Osteoblast (primary cell): ENCODE measurements around the gene ATXN7L1. TPM values are rescaled to one million over a fixed set of nuclear protein-coding genes. Genes with fewer than 3 reads are reported as not detected.

ENCODE experiments used
- DNase-seq: peaks from one replicate; pipeline ENCODE4 v3.0.0; 2011; ENCODE audit warnings: low spot score, mixed read lengths; ENCODE audit not compliant: insufficient read length; ENCODE audit errors: missing footprints
- H2AFZ ChIP-seq: 2 replicates; pipeline ENCODE4 v1.6.0; 2011; ENCODE audit warnings: mild to moderate bottlenecking, low read length
- H3K27ac ChIP-seq: 2 replicates; pipeline ENCODE4 v1.5.1; 2011; ENCODE audit warnings: mild to moderate bottlenecking, low read depth, low read length, moderate library complexity
- H3K27me3 ChIP-seq: 2 replicates; pipeline ENCODE4 v1.6.0; 2012; ENCODE audit warnings: mild to moderate bottlenecking, control low read depth, inconsistent platforms, low read length, moderate library complexity; ENCODE audit not compliant: insufficient read depth
- H3K36me3 ChIP-seq: 2 replicates; pipeline ENCODE4 v1.5.1; 2011; ENCODE audit warnings: mild to moderate bottlenecking, low read length, control low read depth, moderate library complexity; ENCODE audit not compliant: insufficient read depth
- H3K4me1 ChIP-seq: 2 replicates; pipeline ENCODE4 v1.5.1; 2011; ENCODE audit warnings: mild to moderate bottlenecking, low read length, control low read depth, moderate library complexity; ENCODE audit not compliant: insufficient read depth
- H3K4me2 ChIP-seq: 2 replicates; pipeline ENCODE4 v1.6.0; 2011; ENCODE audit warnings: mild to moderate bottlenecking, low read length; ENCODE audit not compliant: insufficient read depth
- H3K4me3 ChIP-seq: fragments of 200-600 bp; sonication (generic); 3 replicates; pipeline ENCODE4 v1.5.1; 2012; ENCODE audit warnings: mild to moderate bottlenecking, low read length, inconsistent platforms; ENCODE audit not compliant: insufficient read depth
- H3K79me2 ChIP-seq: 2 replicates; pipeline ENCODE4 v1.6.0; 2012; ENCODE audit warnings: mild to moderate bottlenecking, low read length, control low read depth, inconsistent platforms; ENCODE audit not compliant: insufficient read depth
- H3K9me3 ChIP-seq: 2 replicates; pipeline ENCODE4 v1.5.1; 2011; ENCODE audit warnings: low read depth, low read length, control low read depth
- H4K20me1 ChIP-seq: 2 replicates; pipeline ENCODE4 v1.6.0; 2012; ENCODE audit warnings: mild to moderate bottlenecking, low read length, control low read depth; ENCODE audit not compliant: insufficient read depth
- total RNA-seq: library from RNA; depleted of rRNA; stranded (reverse); fragments of >200 nt; gene quantifications from 2 replicates; pipeline ENCODE4 v1.2.3, GENCODE V29; 2012
- TF ChIP-seq, protein P1 (sequence below): IDR thresholded peaks from 2 replicates; pipeline ENCODE4 v1.5.1; 2011; ENCODE audit warnings: mild to moderate bottlenecking, low read depth, low read length, moderate library complexity; ENCODE audit errors: extremely low read depth

The ATXN7L1 gene
- total RNA-seq, 1 donor = 9.0 TPM

DNA sequence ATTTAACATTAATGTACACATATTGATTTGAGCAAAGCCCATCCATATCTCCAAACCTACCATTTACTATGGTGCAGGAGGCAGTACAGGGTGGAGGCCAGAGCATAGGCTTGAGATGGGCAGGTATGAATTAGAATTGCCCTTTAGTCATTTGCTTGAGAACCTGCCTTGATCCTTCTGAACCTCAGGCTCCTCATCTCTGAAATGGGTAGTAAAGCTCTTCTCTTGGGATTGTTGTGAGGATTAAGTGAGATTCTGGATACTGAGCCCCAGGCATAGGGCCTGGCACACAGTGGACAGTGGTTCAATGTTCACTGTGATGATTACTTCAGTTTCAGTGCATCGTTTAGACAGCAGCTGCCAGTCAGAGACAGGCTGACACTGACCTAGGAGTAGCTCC, 5.0 kb upstream of the ATXN7L1 start:
- no peaks in the 10 kb centered on the region for H3K27me3 ChIP-seq
- H3K4me1 ChIP-seq = no peaks in the 10 kb centered on the region
- no peaks in the 10 kb centered on the region for H4K20me1 ChIP-seq
- no peaks in the 10 kb centered on the region for H3K36me3 ChIP-seq
- no peak for DNase-seq
- H3K4me2 ChIP-seq = no peak overlapping the region
- no peaks in the 10 kb centered on the region for H3K9me3 ChIP-seq
- TF ChIP-seq, protein P1, sequence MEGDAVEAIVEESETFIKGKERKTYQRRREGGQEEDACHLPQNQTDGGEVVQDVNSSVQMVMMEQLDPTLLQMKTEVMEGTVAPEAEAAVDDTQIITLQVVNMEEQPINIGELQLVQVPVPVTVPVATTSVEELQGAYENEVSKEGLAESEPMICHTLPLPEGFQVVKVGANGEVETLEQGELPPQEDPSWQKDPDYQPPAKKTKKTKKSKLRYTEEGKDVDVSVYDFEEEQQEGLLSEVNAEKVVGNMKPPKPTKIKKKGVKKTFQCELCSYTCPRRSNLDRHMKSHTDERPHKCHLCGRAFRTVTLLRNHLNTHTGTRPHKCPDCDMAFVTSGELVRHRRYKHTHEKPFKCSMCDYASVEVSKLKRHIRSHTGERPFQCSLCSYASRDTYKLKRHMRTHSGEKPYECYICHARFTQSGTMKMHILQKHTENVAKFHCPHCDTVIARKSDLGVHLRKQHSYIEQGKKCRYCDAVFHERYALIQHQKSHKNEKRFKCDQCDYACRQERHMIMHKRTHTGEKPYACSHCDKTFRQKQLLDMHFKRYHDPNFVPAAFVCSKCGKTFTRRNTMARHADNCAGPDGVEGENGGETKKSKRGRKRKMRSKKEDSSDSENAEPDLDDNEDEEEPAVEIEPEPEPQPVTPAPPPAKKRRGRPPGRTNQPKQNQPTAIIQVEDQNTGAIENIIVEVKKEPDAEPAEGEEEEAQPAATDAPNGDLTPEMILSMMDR = no peak
- H3K79me2 ChIP-seq = no peaks in the 10 kb centered on the region
- no peak overlapping the region for H3K27ac ChIP-seq
- no peak overlapping the region for H3K4me3 ChIP-seq
- H2AFZ ChIP-seq = no peak overlapping the region

GRCh38 chr7:105880571-105881330, 4.4 kb upstream of the ATXN7L1 start:
- no peaks in the 10 kb centered on the region for H3K27me3 ChIP-seq
- H3K4me1 ChIP-seq = no peaks in the 10 kb centered on the region
- no peak overlapping the region for H3K4me2 ChIP-seq
- no peaks in the 10 kb centered on the region for H3K36me3 ChIP-seq
- H3K27ac ChIP-seq = no peak overlapping the region
- no peaks in the 10 kb centered on the region for H3K9me3 ChIP-seq
- no peak overlapping the region for H2AFZ ChIP-seq
- TF ChIP-seq, protein P1 = no peak
- H3K4me3 ChIP-seq = no peak overlapping the region
- no peak for DNase-seq
- no peaks in the 10 kb centered on the region for H4K20me1 ChIP-seq
- H3K79me2 ChIP-seq = peaks cover 4% of the 10 kb centered on the region

DNA sequence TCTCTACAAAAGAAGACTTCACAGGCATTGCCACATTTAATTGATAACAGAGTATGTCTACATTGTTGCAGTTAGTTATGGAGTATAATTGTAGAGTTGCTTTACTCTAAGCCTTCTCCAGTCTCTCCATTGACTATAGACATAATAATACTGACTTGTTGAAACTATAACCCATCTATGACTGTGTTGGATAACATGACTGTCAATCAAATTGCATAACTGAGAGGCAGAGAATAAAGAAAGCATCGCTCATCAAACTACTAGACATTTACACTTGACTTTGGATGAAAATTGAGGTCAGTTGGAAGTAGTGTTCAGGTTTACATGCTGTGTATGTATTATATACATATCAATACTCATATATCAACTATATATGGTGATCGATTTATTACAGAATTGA, 3.4 kb upstream of the ATXN7L1 start:
- TF ChIP-seq, protein P1 = no peak
- no peaks in the 10 kb centered on the region for H4K20me1 ChIP-seq
- no peak overlapping the region for H3K4me2 ChIP-seq
- no peaks in the 10 kb centered on the region for H3K36me3 ChIP-seq
- no peak for DNase-seq
- H3K4me3 ChIP-seq = no peak overlapping the region
- no peaks in the 10 kb centered on the region for H3K27me3 ChIP-seq
- H3K9me3 ChIP-seq = no peaks in the 10 kb centered on the region
- H3K79me2 ChIP-seq = peaks cover 13% of the 10 kb centered on the region
- no peak overlapping the region for H3K27ac ChIP-seq
- no peak overlapping the region for H2AFZ ChIP-seq
- peaks cover 6% of the 10 kb centered on the region for H3K4me1 ChIP-seq

GRCh38 chr7:105878746-105879605, 2.6 kb upstream of the ATXN7L1 start:
- no peak overlapping the region for H2AFZ ChIP-seq
- H3K27me3 ChIP-seq = no peaks in the 10 kb centered on the region
- H3K4me1 ChIP-seq = peaks cover 6% of the 10 kb centered on the region
- no peaks in the 10 kb centered on the region for H3K9me3 ChIP-seq
- peaks cover 21% of the 10 kb centered on the region for H3K79me2 ChIP-seq
- TF ChIP-seq, protein P1 = no peak
- no peak for DNase-seq
- no peak overlapping the region for H3K27ac ChIP-seq
- no peak overlapping the region for H3K4me2 ChIP-seq
- no peaks in the 10 kb centered on the region for H4K20me1 ChIP-seq
- no peaks in the 10 kb centered on the region for H3K36me3 ChIP-seq
- no peak overlapping the region for H3K4me3 ChIP-seq
